Neural progenitor cell (in vitro differentiated cells): ENCODE measurements around the gene GABBR2.

Experiments used
- CTCF ChIP-seq: fragments of 200-600 bp; sonication (generic); IDR thresholded peaks from 2 replicates; pipeline ENCODE4 v1.5.1; 2017; ENCODE audit warnings: antibody characterized with exemption, mild to moderate bottlenecking
- EZH2 ChIP-seq: fragments of 200-600 bp; sonication (generic); IDR thresholded peaks from 2 replicates; pipeline ENCODE4 v1.6.1; 2017; ENCODE audit warnings: antibody characterized with exemption, mild to moderate bottlenecking, moderate library complexity

- TF ChIP-seq CTCF = no peak
- TF ChIP-seq EZH2 = no peak
Measured at GRCh38 chr9:98413084-98413483, 295.7 kb downstream of the GABBR2 start.
